Subcutaneous abdominal adipose tissue (tissue), 5 donors: ENCODE measurements around the gene FARS2.

Source experiments
- H3K27ac ChIP-seq: one replicate; pipeline ENCODE4 v1.7.0; 2013; ENCODE audit warnings: low read depth, mild to moderate bottlenecking, inconsistent platforms, low read length, moderate library complexity
- H3K27me3 ChIP-seq, 5 donors: one replicate each; pipeline ENCODE4 v1.7.0; 2013; ENCODE audit warnings: low read length in 5 of 5, inconsistent platforms in 1 of 5; ENCODE audit not compliant: control insufficient read depth in 5 of 5, insufficient read depth in 4 of 5
- H3K36me3 ChIP-seq, 5 donors: one replicate each; pipeline ENCODE4 v1.7.0; 2013; ENCODE audit warnings: low read length in 5 of 5; ENCODE audit not compliant: control insufficient read depth in 5 of 5, insufficient read depth in 5 of 5
- H3K4me1 ChIP-seq, 5 donors: one replicate each; pipeline ENCODE4 v1.7.0; 2013; ENCODE audit warnings: low read length in 5 of 5, mild to moderate bottlenecking in 3 of 5, moderate library complexity in 1 of 5; ENCODE audit not compliant: control insufficient read depth in 5 of 5, insufficient read depth in 5 of 5
- H3K4me3 ChIP-seq, 5 donors: one replicate each; pipeline ENCODE4 v1.7.0; 2013; ENCODE audit warnings: low read length in 5 of 5, low read depth in 1 of 5
- H3K9ac ChIP-seq, 5 donors: one replicate each; pipeline ENCODE4 v1.7.0; 2013; ENCODE audit warnings: low read length in 5 of 5, mild to moderate bottlenecking in 4 of 5, moderate library complexity in 3 of 5
- H3K9me3 ChIP-seq, 5 donors: one replicate each; pipeline ENCODE4 v1.7.0; 2013; ENCODE audit warnings: low read length in 5 of 5; ENCODE audit not compliant: control insufficient read depth in 5 of 5
- donor health status: healthy.
- donor health status: healthy.
- donor health status: healthy.
- donor health status: healthy.
- donor health status: healthy.

FARS2 gene

DNA sequence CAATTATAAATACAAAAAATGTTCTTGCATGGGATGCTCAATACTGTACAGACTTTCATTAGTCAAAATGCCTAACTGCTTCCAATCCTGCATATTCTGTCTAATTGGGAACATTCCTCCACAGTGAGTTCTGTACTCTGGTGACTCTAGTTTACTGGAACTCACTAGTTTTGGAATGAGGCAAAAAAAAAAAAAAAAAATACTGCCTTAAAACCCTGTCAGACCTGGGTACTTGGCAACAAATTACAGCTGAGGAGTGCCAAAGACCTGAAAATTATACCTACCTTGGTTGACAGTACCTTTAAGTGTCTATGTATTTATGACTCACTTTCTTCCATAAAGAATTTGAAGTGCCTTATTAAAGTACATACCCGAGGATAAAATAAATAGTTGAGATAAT, 276.7 kb downstream of the FARS2 start:
- Histone ChIP-seq H3K4me3 (no peak overlapping the region), H3K4me1 (peaks cover 0 to 7% (median 2%) of the 10 kb centered on the region in 5 donors), H3K27me3 (no peaks in the 10 kb centered on the region), H3K9ac (no peak overlapping the region), H3K9me3 (no peaks in the 10 kb centered on the region), H3K36me3 (peaks cover 0 to 6% (median 0%) of the 10 kb centered on the region in 5 donors), H3K27ac (no peak overlapping the region)

GRCh38 chr6:5540370-5540769, 279.1 kb downstream of the FARS2 start:
- H3K4me1 ChIP-seq, result peaks cover 0 to 7% (median 2%) of the 10 kb centered on the region in 5 donors
- no peak overlapping the region for H3K9ac ChIP-seq
- H3K4me3 ChIP-seq, result no peak overlapping the region
- no peak overlapping the region for H3K27ac ChIP-seq
- no peaks in the 10 kb centered on the region for H3K27me3 ChIP-seq
- no peaks in the 10 kb centered on the region for H3K9me3 ChIP-seq
- peaks cover 0 to 6% (median 0%) of the 10 kb centered on the region in 5 donors for H3K36me3 ChIP-seq

DNA sequence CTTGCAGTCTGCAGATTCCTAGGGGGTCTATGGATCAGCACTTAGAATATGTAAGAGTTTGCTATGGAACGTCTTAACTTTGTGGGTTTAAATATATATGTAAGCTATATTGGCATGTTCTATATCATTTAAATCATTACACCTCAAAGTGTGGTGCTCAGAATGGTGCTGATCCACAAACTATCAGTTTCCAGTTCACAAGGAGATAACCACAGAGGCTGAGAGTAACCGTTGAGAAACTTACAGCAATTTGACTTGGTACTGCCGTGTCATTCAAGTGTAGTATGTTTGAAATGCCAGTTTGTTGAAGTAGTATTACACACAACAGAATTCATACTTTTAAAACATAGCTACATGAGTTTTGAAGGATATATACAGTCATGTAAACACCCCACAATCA, 279.7 kb downstream of the FARS2 start:
- Histone ChIP-seq H3K9ac (no peak overlapping the region), H3K27me3 (no peaks in the 10 kb centered on the region), H3K9me3 (no peaks in the 10 kb centered on the region), H3K27ac (no peak overlapping the region), H3K4me3 (no peak overlapping the region), H3K4me1 (peaks cover 0 to 7% (median 2%) of the 10 kb centered on the region in 5 donors), H3K36me3 (peaks cover 0 to 6% (median 0%) of the 10 kb centered on the region in 5 donors)

DNA sequence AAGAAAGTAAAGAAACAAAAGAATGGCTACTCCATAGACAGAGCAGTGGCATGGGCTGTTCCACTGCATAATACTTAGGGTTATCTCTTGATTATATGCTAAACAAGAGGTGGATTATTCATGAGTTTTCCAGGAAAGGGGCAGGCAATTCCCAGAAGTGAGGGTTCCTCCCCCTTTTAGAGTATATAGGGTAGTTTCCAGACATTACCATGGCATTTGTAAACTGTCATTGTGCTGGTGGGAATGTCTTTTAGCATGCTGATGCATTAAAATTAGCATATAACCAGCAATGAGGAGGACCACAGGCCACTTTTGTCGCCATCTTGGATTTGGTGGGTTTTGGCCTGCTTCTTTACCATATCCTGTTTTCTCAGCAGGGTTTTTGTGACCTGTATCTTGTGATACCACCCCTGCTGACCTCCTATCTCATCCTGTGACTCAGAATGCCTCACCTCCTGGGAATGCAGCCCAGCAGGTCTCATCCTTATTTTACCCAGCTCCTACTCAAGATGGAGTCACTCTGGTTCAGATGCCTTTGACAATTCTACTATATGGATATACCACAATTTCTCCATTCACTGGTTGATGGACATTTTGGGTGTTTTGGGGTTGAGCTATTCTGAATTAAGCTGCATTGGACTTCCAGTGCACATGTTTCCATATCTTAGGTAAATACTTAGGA, 280.6 kb downstream of the FARS2 start:
- no peaks in the 10 kb centered on the region for H3K27me3 ChIP-seq
- peaks cover 0 to 6% (median 0%) of the 10 kb centered on the region in 5 donors for H3K36me3 ChIP-seq
- no peak overlapping the region for H3K4me3 ChIP-seq
- H3K27ac ChIP-seq, result no peak overlapping the region
- peaks cover 0 to 7% (median 2%) of the 10 kb centered on the region in 5 donors for H3K4me1 ChIP-seq
- H3K9me3 ChIP-seq, result no peaks in the 10 kb centered on the region
- no peak overlapping the region for H3K9ac ChIP-seq

DNA sequence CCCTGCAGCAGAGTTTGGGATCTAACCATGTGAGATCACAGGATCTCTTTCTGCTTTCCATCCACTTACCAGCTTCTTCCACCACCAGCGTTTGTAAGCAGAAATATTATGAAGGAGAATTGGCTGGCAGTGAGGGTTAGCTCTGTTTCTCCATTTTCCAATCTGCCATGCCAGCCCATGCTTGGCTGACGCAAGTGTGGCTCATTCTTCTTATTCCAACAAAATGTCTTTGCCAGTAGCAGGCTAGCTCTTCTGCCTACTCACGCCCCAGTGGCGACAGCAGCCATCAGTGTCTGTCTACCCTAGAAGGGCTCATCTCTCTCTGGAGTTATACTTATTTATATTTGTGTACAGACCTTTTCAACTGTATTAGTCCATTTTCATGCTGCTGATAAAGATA, 286.2 kb downstream of the FARS2 start:
- Histone ChIP-seq H3K36me3 (no peaks in the 10 kb centered on the region), H3K4me3 (no peak overlapping the region), H3K27ac (no peak overlapping the region), H3K4me1 (peaks cover 0 to 15% (median 0%) of the 10 kb centered on the region in 5 donors), H3K9ac (no peak overlapping the region), H3K27me3 (no peaks in the 10 kb centered on the region), H3K9me3 (peaks cover 0 to 12% (median 11%) of the 10 kb centered on the region in 5 donors)

- Histone ChIP-seq H3K36me3 (peaks cover 0 to 2% (median 0%) of the 10 kb centered on the region in 5 donors), H3K9me3 (peaks cover 0 to 12% (median 11%) of the 10 kb centered on the region in 5 donors), H3K9ac (no peak overlapping the region), H3K4me3 (no peak overlapping the region), H3K27me3 (no peaks in the 10 kb centered on the region), H3K27ac (no peak overlapping the region), H3K4me1 (peaks cover 0 to 18% (median 0%) of the 10 kb centered on the region in 5 donors)
Measured at GRCh38 chr6:5550631-5551030, 289.3 kb downstream of the FARS2 start.

DNA sequence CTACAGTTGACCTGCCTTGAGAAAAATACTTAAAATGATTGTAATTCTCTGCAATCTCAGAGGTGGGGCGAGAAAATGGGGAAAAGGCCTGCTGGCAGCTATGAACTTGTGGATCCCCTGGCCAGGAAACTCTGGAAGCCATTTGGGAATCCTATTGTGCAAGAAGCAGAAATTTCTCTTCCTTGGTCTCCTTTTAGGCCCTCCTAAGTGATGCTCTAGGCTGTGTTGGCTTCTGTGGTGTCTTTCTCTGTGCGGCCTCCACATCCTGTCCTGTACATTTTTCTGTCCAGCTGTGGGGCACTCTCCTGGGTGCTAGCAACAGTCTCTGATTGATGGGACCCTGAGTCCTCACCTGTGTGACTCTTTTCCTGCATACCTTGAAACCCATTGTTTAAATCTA, 290.9 kb downstream of the FARS2 start:
- H3K36me3 ChIP-seq, result peaks cover 0 to 2% (median 0%) of the 10 kb centered on the region in 5 donors
- H3K4me3 ChIP-seq, result no peak overlapping the region
- no peak overlapping the region for H3K9ac ChIP-seq
- H3K4me1 ChIP-seq, result peaks cover 0 to 18% (median 0%) of the 10 kb centered on the region in 5 donors
- no peak overlapping the region for H3K27ac ChIP-seq
- peaks cover 0 to 12% (median 11%) of the 10 kb centered on the region in 5 donors for H3K9me3 ChIP-seq
- H3K27me3 ChIP-seq, result no peaks in the 10 kb centered on the region

DNA sequence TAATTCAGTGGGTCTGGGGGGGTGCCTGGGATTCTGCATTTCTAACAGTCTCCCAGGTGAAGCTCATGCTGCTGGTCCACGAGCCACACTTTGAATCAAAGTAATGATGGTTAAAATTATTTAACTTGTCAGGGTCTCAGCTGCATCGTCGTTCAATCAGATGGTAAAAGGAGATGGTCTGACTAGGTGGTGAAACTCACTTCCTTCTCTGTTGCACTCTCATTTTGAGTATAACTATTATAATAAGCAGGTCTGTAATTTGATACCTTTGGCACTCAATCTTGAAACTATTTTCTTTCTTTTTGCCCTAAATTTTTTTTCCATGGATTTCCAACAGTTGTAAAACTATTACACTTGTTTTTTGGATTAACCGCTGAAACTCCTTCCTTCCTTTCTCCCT, 292.5 kb downstream of the FARS2 start:
- Histone ChIP-seq H3K27me3 (no peaks in the 10 kb centered on the region), H3K9me3 (peaks cover 0 to 12% (median 11%) of the 10 kb centered on the region in 5 donors), H3K27ac (no peak overlapping the region), H3K4me3 (no peak overlapping the region), H3K4me1 (peaks cover 0 to 11% (median 0%) of the 10 kb centered on the region in 5 donors), H3K9ac (no peak overlapping the region), H3K36me3 (peaks cover 0 to 2% (median 0%) of the 10 kb centered on the region in 5 donors)

DNA sequence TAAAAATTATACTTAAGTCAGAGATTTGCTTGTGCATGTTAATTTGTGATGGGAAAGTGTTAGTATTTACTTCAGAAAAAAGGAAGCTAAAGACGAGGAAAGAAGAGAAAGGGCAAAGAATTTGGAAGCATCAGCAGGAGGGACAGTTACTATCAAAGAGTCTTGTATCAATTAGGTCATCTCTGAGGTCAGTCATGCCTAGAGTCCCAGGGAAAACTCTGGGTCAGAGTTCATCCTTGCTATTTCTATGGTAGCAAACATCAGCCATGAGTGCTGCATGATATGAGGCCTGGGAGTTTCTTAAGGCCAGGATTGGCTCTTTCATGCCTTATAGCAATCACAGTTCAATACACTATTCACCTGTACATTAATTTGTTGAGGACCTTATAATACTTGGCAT, 292.9 kb downstream of the FARS2 start:
- Histone ChIP-seq H3K9me3 (peaks cover 0 to 12% (median 11%) of the 10 kb centered on the region in 5 donors), H3K27me3 (no peaks in the 10 kb centered on the region), H3K4me3 (no peak overlapping the region), H3K36me3 (peaks cover 0 to 2% (median 0%) of the 10 kb centered on the region in 5 donors), H3K27ac (no peak overlapping the region), H3K4me1 (peaks cover 0 to 11% (median 0%) of the 10 kb centered on the region in 5 donors), H3K9ac (no peak overlapping the region)

GRCh38 chr6:5556011-5556410, 294.7 kb downstream of the FARS2 start:
- peaks cover 0 to 2% (median 0%) of the 10 kb centered on the region in 5 donors for H3K36me3 ChIP-seq
- H3K4me3 ChIP-seq, result no peak overlapping the region
- H3K9ac ChIP-seq, result no peak overlapping the region
- peaks cover 0 to 3% (median under 1%) of the 10 kb centered on the region in 5 donors for H3K9me3 ChIP-seq
- H3K27me3 ChIP-seq, result no peaks in the 10 kb centered on the region
- H3K27ac ChIP-seq, result no peak overlapping the region
- peaks cover 0 to 11% (median 0%) of the 10 kb centered on the region in 5 donors for H3K4me1 ChIP-seq
